ENCODE measurements around the gene UBE2D4.
A peak's percentile ranks its signal among the peaks of the same experiment; 100 is the strongest.
"Not testable (repeated sequence)": the region's sequence is repeated elsewhere in the genome, so short reads cannot be mapped to it uniquely, and the experiment has no call there.

Gene UBE2D4

GRCh38 chr7:43925984-43926797 is at the start of gene UBE2D4:
TSS of gene UBE2D4 (plus strand) at chr7:43926436. CDS start at chr7:43926533, 97 bp downstream.
- DNase-seq (ENCODE audit: low read depth in 2 of 2), result peak; percentile 84 to 88

- no peak for DNase-seq (ENCODE audit: low read depth in 2 of 2)
These were observed 49.1 kb upstream of the UBE2D4 start for GRCh38 chr7:43876976-43877745.

GRCh38 chr7:43877968-43878864 is 48.0 kb upstream of the UBE2D4 start:
- DNase-seq (ENCODE audit: low read depth in 2 of 2), result no peak

DNA sequence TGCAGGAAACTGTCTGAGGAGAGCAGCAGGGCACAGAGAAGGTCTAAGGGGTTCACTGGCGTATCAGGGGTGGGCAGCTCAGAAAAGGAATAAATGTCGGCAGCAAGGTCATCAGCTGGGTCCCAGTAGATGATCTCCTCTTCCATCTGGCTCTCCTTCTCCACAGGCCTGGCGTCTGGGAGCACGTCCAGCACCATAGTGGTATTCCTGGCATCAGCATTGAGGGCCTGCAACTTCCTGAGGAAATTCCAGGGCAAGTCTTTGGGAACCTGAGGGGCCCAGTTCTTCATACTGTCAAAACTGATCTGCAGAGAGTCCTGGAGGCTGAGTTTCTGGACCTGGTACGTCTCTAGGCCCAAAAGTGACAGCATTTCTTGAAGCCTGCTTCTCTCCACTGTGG is 47.4 kb upstream of the UBE2D4 start:
- no peak for DNase-seq (ENCODE audit: low read depth in 2 of 2)

DNA sequence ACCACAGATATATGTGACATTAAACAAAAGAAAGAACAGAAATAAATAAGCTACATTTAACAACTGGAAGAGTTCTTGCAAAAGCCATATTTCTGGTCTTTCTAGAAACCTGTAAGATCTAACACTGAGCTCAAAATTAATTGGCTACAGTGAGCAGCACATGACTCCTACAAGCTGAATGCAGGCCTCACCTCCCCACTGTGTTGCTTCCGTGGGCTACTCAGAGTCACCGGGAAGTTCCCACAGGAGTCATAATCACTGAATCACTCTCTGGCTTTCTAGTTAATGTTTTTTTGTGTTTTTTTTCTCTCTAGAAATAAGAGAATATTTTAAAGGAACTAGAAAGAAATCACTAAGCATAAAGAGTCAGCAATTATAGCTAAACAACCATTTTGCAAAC is 46.8 kb upstream of the UBE2D4 start:
- no peak for DNase-seq (ENCODE audit: low read depth in 2 of 2)

DNA sequence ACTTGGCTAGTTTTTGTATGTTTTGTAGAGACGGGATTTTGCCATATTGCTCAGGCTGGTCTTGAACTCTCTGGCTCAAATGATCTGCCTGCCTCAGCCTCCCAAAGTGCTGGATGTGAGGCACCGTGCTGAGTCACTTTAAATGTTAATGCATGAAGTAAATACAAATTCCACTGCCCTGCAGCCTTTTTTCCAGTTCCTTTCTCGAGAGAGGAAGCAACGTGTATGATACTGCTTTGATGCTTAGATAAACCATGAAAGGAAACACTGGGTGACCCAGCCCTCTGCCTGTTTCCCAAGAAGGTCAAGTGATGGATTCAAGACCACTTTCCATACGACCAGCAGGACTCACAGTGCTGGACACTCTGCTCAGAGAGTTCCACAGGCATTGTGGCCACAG is 45.6 kb upstream of the UBE2D4 start:
- no peak for DNase-seq (ENCODE audit: low read depth in 2 of 2)

DNA sequence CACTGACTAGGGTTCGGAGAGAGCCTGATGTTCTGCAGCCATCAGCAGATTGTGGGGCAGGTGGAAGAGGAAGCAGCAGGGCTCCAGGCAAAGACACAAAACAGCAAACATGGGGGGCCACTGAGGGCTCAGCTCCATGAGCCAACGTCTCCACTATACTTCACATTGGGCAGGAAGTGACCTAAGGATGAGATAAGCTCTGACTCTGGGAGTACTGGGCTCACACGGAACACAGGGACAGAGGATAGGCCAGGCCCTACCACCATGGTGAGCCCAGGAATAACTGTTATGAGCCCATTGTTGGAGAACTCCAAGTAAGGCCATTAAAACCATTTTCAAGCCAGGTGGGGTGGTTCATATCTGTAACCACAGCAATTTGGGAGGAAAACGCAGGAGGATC is 42.0 kb upstream of the UBE2D4 start:
- DNase-seq (ENCODE audit: low read depth in 2 of 2), result no peak

DNA sequence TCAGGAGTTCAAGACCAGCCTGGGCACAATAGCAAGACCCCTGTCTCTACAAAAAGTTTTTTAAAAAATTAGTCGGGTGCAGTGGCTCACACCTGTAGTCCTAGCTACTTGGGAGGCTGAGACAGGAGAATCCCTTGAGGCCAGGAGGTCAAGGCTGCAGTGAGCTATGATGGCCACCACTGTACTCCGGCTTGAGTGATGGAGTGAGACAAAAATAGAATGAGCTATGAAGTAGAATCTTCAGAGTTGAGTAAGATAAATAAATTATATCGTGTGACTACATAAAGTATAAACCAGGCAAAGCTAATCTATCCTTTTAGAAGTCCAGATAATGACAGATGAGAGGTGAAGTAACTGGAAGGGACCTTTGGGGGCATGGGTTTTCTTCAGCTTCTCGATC is 41.6 kb upstream of the UBE2D4 start:
- no peak for DNase-seq (ENCODE audit: low read depth in 2 of 2)

GRCh38 chr7:43888993-43889945 is 37.0 kb upstream of the UBE2D4 start:
- DNase-seq (ENCODE audit: low read depth in 2 of 2), result no peak

- DNase-seq (ENCODE audit: low read depth in 2 of 2), result no peak
These were observed 35.8 kb upstream of the UBE2D4 start for GRCh38 chr7:43890468-43890867.

GRCh38 chr7:43891069-43891955 is 34.9 kb upstream of the UBE2D4 start:
- no peak for DNase-seq (ENCODE audit: low read depth in 2 of 2)

- no peak for DNase-seq (ENCODE audit: low read depth in 2 of 2)
These were observed 30.3 kb upstream of the UBE2D4 start for GRCh38 chr7:43895847-43896415.

GRCh38 chr7:43898571-43898970 is 27.7 kb upstream of the UBE2D4 start:
- not testable (repeated sequence) for DNase-seq (ENCODE audit: low read depth in 2 of 2)

- DNase-seq (ENCODE audit: low read depth in 2 of 2), result no peak
These were observed 23.6 kb upstream of the UBE2D4 start for GRCh38 chr7:43902542-43903054.

DNA sequence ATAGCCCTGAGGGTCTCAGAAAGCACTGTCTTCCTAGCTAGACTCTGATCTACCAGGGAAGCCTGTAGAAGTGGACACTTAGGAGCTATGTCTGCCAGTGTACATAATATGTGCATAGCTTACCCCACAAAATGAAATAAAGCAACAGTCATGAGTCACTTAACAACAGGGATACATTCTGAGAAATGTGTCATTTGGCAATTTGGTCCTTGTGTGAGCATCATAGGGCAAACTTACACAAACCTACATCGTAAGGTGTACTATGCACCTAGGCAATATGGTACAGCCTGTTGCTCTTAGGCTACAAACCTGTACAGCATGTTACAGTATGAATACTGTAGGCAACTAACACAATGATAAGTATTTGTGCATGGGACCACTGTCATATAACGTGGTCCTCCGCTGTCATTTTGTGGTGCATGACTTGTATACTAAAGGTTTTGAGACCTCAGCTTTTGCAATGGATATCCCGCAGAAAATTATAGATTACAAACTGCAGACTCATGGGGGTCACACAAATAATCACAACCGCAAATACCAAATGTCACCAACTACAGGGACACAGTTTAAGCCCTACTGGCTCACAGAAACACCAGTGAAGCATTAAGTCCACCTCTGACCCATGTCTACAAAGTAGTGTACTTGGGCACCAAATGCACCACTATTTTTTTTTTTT is 21.6 kb upstream of the UBE2D4 start:
- DNase-seq (ENCODE audit: low read depth in 2 of 2), result no peak

GRCh38 chr7:43905209-43905946 is 20.9 kb upstream of the UBE2D4 start:
- DNase-seq (ENCODE audit: low read depth in 2 of 2), result no peak

- DNase-seq (ENCODE audit: low read depth in 2 of 2), result no peak
These were observed 20.3 kb upstream of the UBE2D4 start for GRCh38 chr7:43905956-43906330.

All from activated CD4-positive, alpha-beta T cell treated with anti-CD3 and anti-CD28 coated beads for 24 hours (primary cell).